HG03432 (cell line): ENCODE results near the gene HSPH1.
"Not testable (repeated sequence)": the region's sequence is repeated elsewhere in the genome, so short reads cannot be mapped to it uniquely, and the experiment has no call there.

ENCODE experiments used
- ATAC-seq: cut with Tn5 transposase; IDR thresholded peaks from one replicate; pipeline ENCODE4 v1.9.1; 2021; ENCODE audit warnings: mild to moderate bottlenecking, moderate library complexity; ENCODE audit not compliant: unreplicated experiment

Gene HSPH1

DNA sequence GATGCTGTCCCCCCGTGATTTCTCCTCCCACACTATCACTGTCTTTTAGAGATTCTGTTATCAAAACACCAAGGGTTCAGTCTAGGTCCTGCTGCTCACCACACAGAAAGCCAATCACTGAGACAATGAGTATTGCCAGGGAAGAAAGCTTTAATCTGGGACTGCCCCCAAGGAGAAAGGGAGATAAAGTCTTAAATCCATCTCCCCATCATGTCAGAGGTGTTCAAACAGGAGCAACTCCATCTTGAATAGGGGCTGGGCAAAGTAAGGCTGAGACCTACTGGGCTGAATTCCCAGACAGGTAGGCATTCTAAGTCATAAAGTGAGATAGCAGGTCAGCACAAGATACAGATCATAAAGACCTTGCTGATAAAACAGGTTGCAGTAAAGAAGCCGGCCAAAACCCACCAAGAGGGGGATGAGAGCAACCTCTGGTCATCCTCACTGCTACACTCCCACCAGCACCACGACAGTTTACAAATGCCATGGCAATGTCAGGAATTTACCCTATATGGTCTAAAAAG is 63.7 kb downstream of the HSPH1 start:
- not testable (repeated sequence) for ATAC-seq

DNA sequence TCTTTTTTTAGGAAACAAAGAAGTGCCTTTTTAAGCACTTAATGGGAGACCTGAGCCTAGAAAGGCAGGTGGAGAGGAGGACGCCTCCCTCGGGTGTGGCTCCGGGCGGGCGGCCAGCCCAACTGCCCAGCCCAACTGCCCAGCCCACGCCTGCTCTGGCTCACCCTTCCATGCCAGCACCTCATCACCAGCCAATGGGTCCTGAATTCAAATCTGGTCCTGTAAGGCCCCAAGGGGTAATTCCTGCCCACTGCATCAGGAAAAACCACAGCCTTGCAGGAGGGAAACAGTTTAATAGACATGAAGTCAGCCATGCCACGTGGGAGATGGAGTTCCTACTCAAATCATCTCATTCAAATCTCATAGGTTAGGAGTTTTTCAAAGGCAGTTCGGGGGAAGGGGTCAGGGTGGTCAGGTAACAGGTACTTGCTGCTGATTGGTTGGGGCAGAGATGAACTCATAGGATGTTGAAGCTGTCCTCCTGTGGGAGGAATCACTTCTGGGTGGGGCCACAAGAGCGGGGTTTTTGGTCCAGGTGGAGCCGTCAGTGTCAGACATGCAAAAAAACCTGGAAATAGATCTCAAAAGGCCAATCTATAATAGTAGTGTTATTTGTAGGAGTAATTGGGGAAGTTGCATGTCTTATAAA is 64.9 kb downstream of the HSPH1 start:
- no peak for ATAC-seq

- ATAC-seq = no peak
Observed at GRCh38 chr13:31094331-31095015, 67.2 kb downstream of the HSPH1 start.

DNA sequence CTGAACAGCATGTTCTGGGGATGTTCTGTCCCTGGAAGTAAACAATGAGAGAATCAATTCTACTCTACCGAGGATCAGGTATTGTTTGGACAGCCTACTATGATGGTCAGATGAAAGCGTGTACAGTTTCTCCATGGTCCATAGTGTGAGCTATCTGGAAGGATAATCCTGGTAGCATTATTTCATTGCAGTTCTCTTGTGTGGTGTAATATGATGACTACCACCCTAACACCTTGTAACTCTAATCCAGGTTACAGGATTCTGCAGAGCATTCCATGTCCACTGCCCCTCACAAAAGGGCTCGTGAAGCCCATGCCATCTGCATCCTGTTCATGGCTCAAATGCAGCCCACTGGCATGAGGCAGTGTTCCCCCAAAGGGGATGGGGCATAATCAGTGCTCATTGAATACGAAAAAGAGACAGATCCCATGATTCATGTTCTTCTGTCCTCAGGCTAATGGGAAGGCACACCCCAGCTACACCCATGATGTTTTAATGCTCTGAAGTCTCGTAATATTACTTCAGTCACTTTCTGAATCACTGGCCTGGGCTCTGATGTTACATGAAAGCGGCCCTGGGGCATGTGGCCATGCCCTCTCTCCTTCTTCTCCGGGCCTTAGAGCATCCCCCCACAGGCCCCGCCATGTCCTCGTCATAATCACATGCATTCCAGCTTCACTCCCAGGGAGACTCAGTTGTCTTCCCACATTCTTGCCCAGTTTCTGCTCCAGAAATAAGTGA is 68.4 kb downstream of the HSPH1 start:
- ATAC-seq = no peak

GRCh38 chr13:31092646-31093045 is 69.1 kb downstream of the HSPH1 start:
- ATAC-seq = no peak

- no peak for ATAC-seq
Observed at GRCh38 chr13:31090961-31091624, 70.6 kb downstream of the HSPH1 start.

DNA sequence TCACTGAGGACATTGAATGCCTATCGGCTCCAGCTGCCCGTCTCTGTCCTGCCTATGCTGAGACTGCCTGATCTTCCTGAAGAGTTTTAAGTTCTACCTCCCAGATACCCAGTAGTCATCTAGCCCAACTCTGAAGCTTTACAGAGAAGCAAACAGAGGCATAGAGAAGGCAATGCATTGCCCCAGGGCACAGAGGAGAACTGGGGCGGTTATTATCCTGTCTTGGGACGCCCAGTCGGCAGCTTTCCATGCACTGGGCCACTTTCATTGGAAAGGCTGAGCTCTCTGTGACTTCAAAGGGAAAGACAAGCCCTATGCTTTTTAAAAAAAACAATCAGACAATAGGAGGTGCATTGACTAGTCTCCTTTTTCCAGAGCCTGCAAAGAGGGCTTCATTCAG is 71.6 kb downstream of the HSPH1 start:
- no peak for ATAC-seq

- ATAC-seq = no peak
Observed at GRCh38 chr13:31089649-31090048, 72.1 kb downstream of the HSPH1 start.

DNA sequence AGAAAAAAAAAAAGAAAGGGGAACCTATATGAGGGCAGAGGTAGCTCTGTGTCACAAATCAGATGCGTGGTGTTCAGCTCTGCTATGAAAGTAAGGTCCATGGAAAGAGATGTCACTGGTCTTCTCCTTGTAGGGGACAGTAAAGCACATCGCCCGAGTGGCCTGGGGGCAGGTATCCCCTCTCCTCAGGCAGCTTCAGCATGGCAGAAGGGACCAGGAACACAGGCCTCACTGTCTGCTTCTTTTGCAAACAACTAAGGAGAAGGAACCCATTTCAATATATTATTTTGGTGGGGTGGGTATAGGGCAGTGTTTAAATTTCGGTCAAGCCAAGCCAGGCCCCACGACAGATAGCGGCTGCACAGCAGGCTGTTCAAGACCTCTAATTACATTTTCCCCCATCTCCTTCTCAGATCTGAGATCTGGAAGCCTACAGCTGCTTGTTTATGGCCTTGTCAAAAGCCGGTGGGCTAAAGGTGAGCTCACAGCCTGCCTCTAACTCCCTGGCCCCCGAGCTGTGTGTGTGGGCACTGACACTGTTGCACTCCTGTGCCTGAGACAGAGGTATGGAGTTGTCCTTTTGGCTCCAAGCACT is 72.8 kb downstream of the HSPH1 start:
- ATAC-seq = no peak
